Pancreas (tissue), 8 donors: ENCODE data around the gene CALHM6. TPM values are rescaled to one million over a fixed set of nuclear protein-coding genes. Genes with fewer than 3 reads are reported as not detected.

ENCODE experiments used
- polyA plus RNA-seq, 2 donors: library from polyadenylated mRNA; stranded (reverse); fragments of 200-250 nt; gene quantifications; one replicate each; pipeline ENCODE4 v1.2.3, GENCODE V29; 2013
- total RNA-seq, 6 donors: library from RNA; stranded (reverse); fragmentation: NEBNext Ultra II Directional in 4 of 6; extraction: Animal tissue kit (Norgen Biotek cat#: 25700) in 4 of 6; gene quantifications; one replicate each; pipeline versions ENCODE4 v1.2.1 to v1.2.4, GENCODE V29; 2021 to 2023
- donor health status: healthy with polysubstance abuse.
- donor health status: DM: no; HTN: no; CAD: no; lungs with moderate emphysema.
- donor health status: DM: no; HTN: no; CAD: no.
- donor health status: Bipolar disorder and iron deficiency.
- donor health status: DM: yes; HTN: yes; CAD: no.
- donor health status: DM: no; HTN: no; CAD: no.
- donor health status: DM: no; HTN: no; CAD: no.
- donor health status: DM: yes; HTN: yes; CAD: no.

CALHM6 gene
- total and polyA plus RNA-seq, 8 donors = 0.44 to 4.2 (median 1.3) TPM; not detected in 1

Other genes starting within 250 kb of the CALHM6 start
- gene TSPYL4, start 207.3 kb upstream of the CALHM6 start, total RNA-seq = 10 to 100 TPM in 1 of 6 donors, 1 to 10 TPM in 5; 5.7 to 10.5 (median 7.1) TPM
- gene TSPYL4, start 207.3 kb upstream of the CALHM6 start, polyA plus RNA-seq = 10 to 100 TPM in 1 of 2 donors, 1 to 10 TPM in 1; 4.9 to 19.4 TPM
- gene TSPYL1, start 181.4 kb upstream of the CALHM6 start, total RNA-seq = 10 to 100 TPM; 29.4 to 50.3 (median 44.0) TPM
- gene TSPYL1, start 181.4 kb upstream of the CALHM6 start, polyA plus RNA-seq = 10 to 100 TPM; 11.9 to 23.6 TPM
- gene DSE, start 90.4 kb upstream of the CALHM6 start, total RNA-seq = 10 to 100 TPM in 1 of 6 donors, 1 to 10 TPM in 5; 1.8 to 19.2 (median 3.9) TPM
- 1 to 10 TPM; 1.7 to 2.6 TPM for gene DSE, start 90.4 kb upstream of the CALHM6 start, polyA plus RNA-seq
- under 1 TPM; 0.04 to 0.41 (median 0.13) TPM for gene CALHM5, start 50.3 kb downstream of the CALHM6 start, total RNA-seq
- under 1 TPM; 0.08 to 0.12 TPM for gene CALHM5, start 50.3 kb downstream of the CALHM6 start, polyA plus RNA-seq
- gene TRAPPC3L, start 84.3 kb downstream of the CALHM6 start, total RNA-seq = not detected
- gene TRAPPC3L, start 84.3 kb downstream of the CALHM6 start, polyA plus RNA-seq = under 1 TPM in 1 of 2 donors, not detected in 1; 0.12 TPM
- gene CALHM4, start 92.4 kb downstream of the CALHM6 start, total RNA-seq = not detected
- gene CALHM4, start 92.4 kb downstream of the CALHM6 start, polyA plus RNA-seq = not detected
- gene RWDD1, start 110.1 kb downstream of the CALHM6 start, total RNA-seq = 10 to 100 TPM; 26.0 to 37.5 (median 27.1) TPM
- 10 to 100 TPM; 38.1 to 40.6 TPM for gene RWDD1, start 110.1 kb downstream of the CALHM6 start, polyA plus RNA-seq
- under 1 TPM; 0.23 to 0.49 (median 0.39) TPM for gene RSPH4A, start 155.1 kb downstream of the CALHM6 start, total RNA-seq
- gene RSPH4A, start 155.1 kb downstream of the CALHM6 start, polyA plus RNA-seq = 1 to 10 TPM in 1 of 2 donors, under 1 TPM in 1; 0.76 to 1.2 TPM
- gene ZUP1, start 207.4 kb downstream of the CALHM6 start, total RNA-seq = 1 to 10 TPM; 2.9 to 5.8 (median 4.6) TPM
- gene ZUP1, start 207.4 kb downstream of the CALHM6 start, polyA plus RNA-seq = 1 to 10 TPM; 8.8 to 8.9 TPM
- 1 to 10 TPM; 2.6 to 6.5 (median 4.9) TPM for gene KPNA5, start 219.8 kb downstream of the CALHM6 start, total RNA-seq
- gene KPNA5, start 219.8 kb downstream of the CALHM6 start, polyA plus RNA-seq = 1 to 10 TPM; 1.4 to 3.4 TPM